HepG2 (cell line): Measurements from ENCODE around the gene CA12. TPM values are rescaled to one million over a fixed set of nuclear protein-coding genes. Genes with fewer than 3 reads are reported as not detected.

ENCODE experiments used
- ATAC-seq: fragments of 200-7000 bp; cut with Tn5 transposase; 3 replicates; pipeline ENCODE4 v1.9.1; 2020; ENCODE audit warnings: mild to moderate bottlenecking, moderate library complexity
- BruUV-seq: library from RNA; stranded (reverse); fragments of 400-500 nt; replicated peaks from 2 replicates; lab custom pipeline; 2021; lab: Mats Ljungman, UMichigan
- CTCF ChIA-PET: fragments of 300-600 bp; formaldehyde crosslinking; extraction: SDS; loops from one replicate; lab custom pipeline; 2021; ENCODE audit warnings: low total read pairs, inconsistent platforms, low intra/inter-chr PET ratio; lab: Yijun Ruan, JAX
- POLR2A ChIA-PET: fragments of 350-600 bp; sonication (Branson Sonifier 250); formaldehyde crosslinking; loops from one replicate; lab custom pipeline; 2020; ENCODE audit warnings: antibody characterized with exemption, inconsistent platforms; lab: Yijun Ruan, JAX
- DNase-seq: peaks from one replicate; pipeline ENCODE4 v3.0.0-alpha.2; 2015; ENCODE audit warnings: low spot score
- FAIRE-seq: peaks from 3 replicates; lab custom pipeline; 2011; peaks lifted over from hg19 to GRCh38; lab: Jason Lieb, UNC
- H2AFZ ChIP-seq: one replicate; pipeline ENCODE4 v1.6.1; 2011; ENCODE audit warnings: low read length, inconsistent platforms
- H3K27ac ChIP-seq: fragments of 300-600 bp; 3 replicates; pipeline ENCODE4 v1.8.0; 2011; ENCODE audit warnings: mixed run types, mild to moderate bottlenecking, mixed read lengths, low read length, inconsistent platforms; ENCODE audit not compliant: insufficient read depth; ENCODE audit errors: extremely low read length
- H3K27me3 ChIP-seq, 2 experiments: fragments of 200-600 bp in 1 of 2; 2 replicates in 1 of 2; 3 replicates in 1 of 2; pipeline versions ENCODE4 v1.6.0 to v1.8.0; 2011; ENCODE audit warnings: low read length in 2 of 2, mild to moderate bottlenecking in 2 of 2, moderate library complexity in 2 of 2, inconsistent platforms in 1 of 2; ENCODE audit not compliant: insufficient read depth in 2 of 2, control insufficient read depth in 1 of 2
- H3K36me3 ChIP-seq, 2 experiments: fragments of 200-600 bp in 1 of 2; replicated peaks in 1 of 2; 2 replicates in 1 of 2; 3 replicates in 1 of 2; pipeline versions ENCODE4 v1.5.1 to v1.8.0; 2011; ENCODE audit warnings: low read length in 2 of 2, inconsistent platforms in 1 of 2; ENCODE audit not compliant: insufficient read depth in 2 of 2, control insufficient read depth in 1 of 2
- H3K4me1 ChIP-seq: 2 replicates; pipeline ENCODE4 v1.5.1; 2012; ENCODE audit warnings: low read length, inconsistent platforms; ENCODE audit not compliant: insufficient read depth
- H3K4me2 ChIP-seq: 2 replicates; pipeline ENCODE4 v1.6.0; 2011; ENCODE audit warnings: low read depth, low read length, inconsistent platforms
- H3K4me3 ChIP-seq, 3 experiments: fragments of 200-600 bp in 1 of 3; sonication (generic), shearing (Covaris generic) in 1 of 3; replicated peaks in 1 of 3; 2 replicates each; pipeline ENCODE4 v1.5.1; 2011 to 2016; ENCODE audit warnings: low read length in 3 of 3, inconsistent platforms in 2 of 3, low read depth in 2 of 3, mild to moderate bottlenecking in 2 of 3, control low read depth in 1 of 3, mixed read lengths in 1 of 3; ENCODE audit not compliant: insufficient read depth in 1 of 3
- H3K79me2 ChIP-seq: one replicate; pipeline ENCODE4 v1.6.1; 2011; ENCODE audit warnings: low read length, inconsistent platforms; ENCODE audit not compliant: insufficient read depth
- H3K9ac ChIP-seq: 2 replicates; pipeline ENCODE4 v1.6.0; 2011; ENCODE audit warnings: mild to moderate bottlenecking, low read depth, low read length, inconsistent platforms; ENCODE audit not compliant: insufficient read depth
- H3K9me3 ChIP-seq: 2 replicates; pipeline ENCODE4 v1.5.1; 2012; ENCODE audit warnings: mild to moderate bottlenecking, low read length
- H4K20me1 ChIP-seq: 2 replicates; pipeline ENCODE4 v1.6.0; 2011; ENCODE audit warnings: inconsistent platforms, mild to moderate bottlenecking, low read length, moderate library complexity; ENCODE audit not compliant: insufficient read depth
- EP300 ChIP-seq, 3 experiments: sonication (generic) in 1 of 3; formaldehyde crosslinking in 1 of 3; IDR thresholded peaks; 2 replicates each; pipeline versions ENCODE4 v1.5.1 to v1.6.1; 2011 to 2020; ENCODE audit warnings: low read depth in 2 of 3, low read length in 2 of 3, borderline replicate concordance in 1 of 3, improper control_type of control experiment in 1 of 3, mild to moderate bottlenecking in 1 of 3, missing genetic modification reagents in 1 of 3, moderate library complexity in 1 of 3
- KLF16 ChIP-seq, 2 experiments: sonication (generic) in 1 of 2; formaldehyde crosslinking in 1 of 2; IDR thresholded peaks; 2 replicates each; pipeline versions ENCODE4 v1.6.1 to v1.8.0; 2016 to 2023; ENCODE audit warnings: missing genetic modification reagents in 2 of 2, missing compliant biosample characterization in 1 of 2
- MTF2 ChIP-seq: sonication (generic); formaldehyde crosslinking; IDR thresholded peaks from 2 replicates; pipeline ENCODE4 v1.5.0; 2020; ENCODE audit warnings: missing genetic modification reagents, borderline replicate concordance
- PTBP1 ChIP-seq: fragments of 200-400 bp; formaldehyde crosslinking; IDR thresholded peaks from 2 replicates; pipeline ENCODE4 v1.6.1; 2018; ENCODE audit warnings: low read length, low read depth; ENCODE audit not compliant: poor library complexity, severe bottlenecking
- RARA ChIP-seq: IDR thresholded peaks from 2 replicates; pipeline ENCODE4 v1.6.1; 2016; ENCODE audit warnings: missing genetic modification reagents, missing compliant biosample characterization
- ZBTB20 ChIP-seq: sonication (generic); formaldehyde crosslinking; IDR thresholded peaks from 2 replicates; pipeline ENCODE4 v1.8.1; 2023; ENCODE audit warnings: missing genetic modification reagents, low read depth, mild to moderate bottlenecking, borderline replicate concordance
- ZNF101 ChIP-seq: sonication (generic); formaldehyde crosslinking; IDR thresholded peaks from 2 replicates; pipeline ENCODE4 v1.4.0; 2020; ENCODE audit warnings: mild to moderate bottlenecking, low read depth, missing genetic modification reagents, borderline replicate concordance
- ZNF224 ChIP-seq: sonication (generic); formaldehyde crosslinking; IDR thresholded peaks from 2 replicates; pipeline ENCODE4 v1.5.0; 2020; ENCODE audit warnings: mild to moderate bottlenecking, missing genetic modification reagents
- ZNF530 ChIP-seq: sonication (generic); formaldehyde crosslinking; IDR thresholded peaks from 2 replicates; pipeline ENCODE4 v1.5.0; 2020; ENCODE audit warnings: low read depth, mild to moderate bottlenecking, missing genetic modification reagents
- ZNF644 ChIP-seq: IDR thresholded peaks from 2 replicates; pipeline ENCODE4 v1.6.1; 2016; ENCODE audit warnings: low read depth
- ZNF768 ChIP-seq: sonication (generic); formaldehyde crosslinking; IDR thresholded peaks from 2 replicates; pipeline ENCODE4 v1.4.0; 2020; ENCODE audit warnings: missing genetic modification reagents
- WGBS: methylation state at CpG from one replicate; pipeline ENCODE4 v1.1.6; 2017; ENCODE audit warnings: low lambda C conversion rate; 5-methylcytosine and 5-hydroxymethylcytosine counted together
- in situ Hi-C: cut with HindIII; loops from 2 replicates; pipeline ENCODE4 v1.10.0; 2017; ENCODE audit warnings: low pct_unique_long_range_greater_than_20kb; ENCODE audit not compliant: extremely low pct_ligation_motif_present
- intact Hi-C: fragments of 100-400 bp; cut with micrococcal nuclease; formaldehyde crosslinking; loops from one replicate; pipeline ENCODE4 v1.10.0; 2022; ENCODE audit not compliant: unreplicated experiment
- polyA plus RNA-seq, 8 experiments: library from polyadenylated mRNA; depleted of rRNA in 3 of 8; stranded (reverse) in 7 of 8; unstranded in 1 of 8; fragments of >200 nt; fragmentation: Illumina TruSeq in 4 of 8; extraction: Trizol in 4 of 8; gene quantifications; 2 replicates each; pipeline versions ENCODE4 v1.2.1 to v1.2.3, GENCODE V29; 2011 to 2016; ENCODE audit warnings: low read depth in 4 of 8, missing spikeins in 1 of 8, mixed read lengths in 1 of 8; ENCODE audit not compliant: insufficient read depth in 1 of 8
- total RNA-seq, 5 experiments: library from RNA; depleted of rRNA; stranded (reverse); fragments of >200 nt; fragmentation: Illumina TruSeq; extraction: Trizol; gene quantifications; 2 replicates each; pipeline ENCODE4 v1.2.3, GENCODE V29; 2016; ENCODE audit warnings: low read depth in 1 of 5
- TF ChIP-seq, protein P1 (sequence below): sonication (generic); formaldehyde crosslinking; IDR thresholded peaks from 2 replicates; pipeline ENCODE4 v1.4.0; 2020; ENCODE audit warnings: missing genetic modification reagents
- TF ChIP-seq, protein P2 (sequence below): fragments of 450-650 bp; IDR thresholded peaks from 2 replicates; pipeline ENCODE4 v1.6.1; 2017
- TF ChIP-seq, protein P3 (sequence below): fragments of 450-650 bp; IDR thresholded peaks from 2 replicates; pipeline ENCODE4 v1.6.1; 2016
- TF ChIP-seq, protein P4 (sequence below): sonication (generic); formaldehyde crosslinking; IDR thresholded peaks from 2 replicates; pipeline ENCODE4 v1.8.0; 2022; ENCODE audit warnings: low read depth, missing genetic modification reagents

The CA12 gene
- total and polyA plus RNA-seq, 2 of the 13 experiments (the other 11 are each of a cell fraction or from before 2014, with no cell fraction given) = 0.07 to 0.20 TPM

DNA sequence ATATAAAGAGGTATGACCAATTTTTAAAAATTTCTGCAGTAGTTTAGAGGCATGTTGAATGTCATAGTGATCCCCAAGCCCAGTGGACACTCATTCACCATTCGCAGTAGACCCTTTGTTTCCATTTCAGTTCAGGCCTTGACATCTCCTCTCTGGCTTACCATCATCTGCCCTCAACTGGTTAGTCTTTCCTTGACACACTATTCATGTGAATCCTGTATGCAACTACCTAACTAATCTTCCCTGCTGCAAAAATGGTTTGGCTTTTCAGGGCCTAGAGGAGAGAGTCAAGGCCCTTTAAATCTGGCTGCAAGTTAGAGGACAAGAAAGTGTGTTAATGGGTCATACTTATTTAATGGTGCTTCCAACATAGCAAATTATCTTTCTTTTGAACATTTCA is 93.3 kb downstream of the CA12 start:
- DNase-seq (no peak), ATAC-seq (no peak), FAIRE-seq (no peak)
- Histone ChIP-seq H3K9ac (no peak overlapping the region), H3K27me3 (no peaks in the 10 kb centered on the region), H4K20me1 (no peaks in the 10 kb centered on the region), H3K36me3 (no peaks in the 10 kb centered on the region), H3K4me3 (no peak overlapping the region), H3K4me1 (peaks cover 16% of the 10 kb centered on the region), H3K79me2 (no peaks in the 10 kb centered on the region), H3K4me2 (peak overlapping the region; percentile 16; the same call in 1 of the 2 replicates), H2AFZ (peak overlapping the region; percentile 34), H3K9me3 (no peaks in the 10 kb centered on the region), H3K27ac (no peak overlapping the region)
- 21% methylated on average over 1 of the region's 1 CpG for WGBS
- ChIA-PET CTCF (interaction anchor here (2.8 kb wide), 1 partner anchor 115 kb away, joined by 9 read pairs; no protein-coding TSS in a partner anchor), POLR2A (no interaction called here)
- TF ChIP-seq ZNF224 (CRISPR knock-in tag) = no peak
- TF ChIP-seq ZBTB20 (CRISPR knock-in tag) = no peak
- no peak for TF ChIP-seq ZNF768 (CRISPR knock-in tag)
- TF ChIP-seq, protein P1, sequence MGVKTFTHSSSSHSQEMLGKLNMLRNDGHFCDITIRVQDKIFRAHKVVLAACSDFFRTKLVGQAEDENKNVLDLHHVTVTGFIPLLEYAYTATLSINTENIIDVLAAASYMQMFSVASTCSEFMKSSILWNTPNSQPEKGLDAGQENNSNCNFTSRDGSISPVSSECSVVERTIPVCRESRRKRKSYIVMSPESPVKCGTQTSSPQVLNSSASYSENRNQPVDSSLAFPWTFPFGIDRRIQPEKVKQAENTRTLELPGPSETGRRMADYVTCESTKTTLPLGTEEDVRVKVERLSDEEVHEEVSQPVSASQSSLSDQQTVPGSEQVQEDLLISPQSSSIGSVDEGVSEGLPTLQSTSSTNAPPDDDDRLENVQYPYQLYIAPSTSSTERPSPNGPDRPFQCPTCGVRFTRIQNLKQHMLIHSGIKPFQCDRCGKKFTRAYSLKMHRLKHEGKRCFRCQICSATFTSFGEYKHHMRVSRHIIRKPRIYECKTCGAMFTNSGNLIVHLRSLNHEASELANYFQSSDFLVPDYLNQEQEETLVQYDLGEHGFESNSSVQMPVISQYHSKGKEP = no peak
- no peak for TF ChIP-seq ZNF530
- TF ChIP-seq PTBP1 = no peak
- TF ChIP-seq ZNF644 (CRISPR knock-in tag) = no peak
- no peak for TF ChIP-seq RARA (CRISPR knock-in tag)
- TF ChIP-seq MTF2 (CRISPR knock-in tag) = no peak
- TF ChIP-seq, protein P2, sequence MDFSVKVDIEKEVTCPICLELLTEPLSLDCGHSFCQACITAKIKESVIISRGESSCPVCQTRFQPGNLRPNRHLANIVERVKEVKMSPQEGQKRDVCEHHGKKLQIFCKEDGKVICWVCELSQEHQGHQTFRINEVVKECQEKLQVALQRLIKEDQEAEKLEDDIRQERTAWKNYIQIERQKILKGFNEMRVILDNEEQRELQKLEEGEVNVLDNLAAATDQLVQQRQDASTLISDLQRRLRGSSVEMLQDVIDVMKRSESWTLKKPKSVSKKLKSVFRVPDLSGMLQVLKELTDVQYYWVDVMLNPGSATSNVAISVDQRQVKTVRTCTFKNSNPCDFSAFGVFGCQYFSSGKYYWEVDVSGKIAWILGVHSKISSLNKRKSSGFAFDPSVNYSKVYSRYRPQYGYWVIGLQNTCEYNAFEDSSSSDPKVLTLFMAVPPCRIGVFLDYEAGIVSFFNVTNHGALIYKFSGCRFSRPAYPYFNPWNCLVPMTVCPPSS = no peak
- TF ChIP-seq EP300 (IDR thresholded peaks at IDR 0.05; ENCODE audit: low read depth in 2 of 2, low read length in 2 of 2) = no peak
- TF ChIP-seq EP300 (CRISPR knock-in tag; IDR thresholded peaks at IDR 0.05; ENCODE audit: borderline replicate concordance) = no peak
- TF ChIP-seq, protein P3, sequence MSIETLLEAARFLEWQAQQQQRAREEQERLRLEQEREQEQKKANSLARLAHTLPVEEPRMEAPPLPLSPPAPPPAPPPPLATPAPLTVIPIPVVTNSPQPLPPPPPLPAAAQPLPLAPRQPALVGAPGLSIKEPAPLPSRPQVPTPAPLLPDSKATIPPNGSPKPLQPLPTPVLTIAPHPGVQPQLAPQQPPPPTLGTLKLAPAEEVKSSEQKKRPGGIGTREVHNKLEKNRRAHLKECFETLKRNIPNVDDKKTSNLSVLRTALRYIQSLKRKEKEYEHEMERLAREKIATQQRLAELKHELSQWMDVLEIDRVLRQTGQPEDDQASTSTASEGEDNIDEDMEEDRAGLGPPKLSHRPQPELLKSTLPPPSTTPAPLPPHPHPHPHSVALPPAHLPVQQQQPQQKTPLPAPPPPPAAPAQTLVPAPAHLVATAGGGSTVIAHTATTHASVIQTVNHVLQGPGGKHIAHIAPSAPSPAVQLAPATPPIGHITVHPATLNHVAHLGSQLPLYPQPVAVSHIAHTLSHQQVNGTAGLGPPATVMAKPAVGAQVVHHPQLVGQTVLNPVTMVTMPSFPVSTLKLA = no peak
- TF ChIP-seq KLF16 (CRISPR knock-in tag; IDR thresholded peaks at IDR 0.05) = no peak
- TF ChIP-seq, protein P4, sequence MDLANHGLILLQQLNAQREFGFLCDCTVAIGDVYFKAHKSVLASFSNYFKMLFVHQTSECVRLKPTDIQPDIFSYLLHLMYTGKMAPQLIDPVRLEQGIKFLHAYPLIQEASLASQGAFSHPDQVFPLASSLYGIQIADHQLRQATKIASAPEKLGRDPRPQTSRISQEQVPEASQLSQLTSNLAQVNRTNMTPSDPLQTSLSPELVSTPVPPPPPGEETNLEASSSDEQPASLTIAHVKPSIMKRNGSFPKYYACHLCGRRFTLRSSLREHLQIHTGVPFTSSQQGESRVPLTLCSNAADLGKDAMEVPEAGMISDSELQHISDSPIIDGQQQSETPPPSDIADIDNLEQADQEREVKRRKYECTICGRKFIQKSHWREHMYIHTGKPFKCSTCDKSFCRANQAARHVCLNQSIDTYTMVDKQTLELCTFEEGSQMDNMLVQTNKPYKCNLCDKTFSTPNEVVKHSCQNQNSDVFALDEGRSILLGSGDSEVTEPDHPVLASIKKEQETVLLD (CRISPR knock-in tag) = no peak
- no peak for TF ChIP-seq ZNF101 (CRISPR knock-in tag)
- in situ Hi-C loops (loop anchor here (5.0 to 25.0 kb wide), 2 partner anchors 114 to 274 kb away; no protein-coding TSS in a partner anchor), intact Hi-C loops (loop anchor here (2.0 to 5.0 kb wide), 2 partner anchors 114 to 174 kb away; no protein-coding TSS in a partner anchor)
- no TSS peak for BruUV-seq
